Nucleus accumbens (tissue), 56 donors: ENCODE data around the gene CXCR5.
A peak's percentile ranks its signal among the peaks of the same experiment; 100 is the strongest.

Source experiments
- DNase-seq, 56 donors: peaks; one replicate each; lab custom pipeline; 2025; lab: John Stamatoyannopoulos, UW

Gene CXCR5

DNA sequence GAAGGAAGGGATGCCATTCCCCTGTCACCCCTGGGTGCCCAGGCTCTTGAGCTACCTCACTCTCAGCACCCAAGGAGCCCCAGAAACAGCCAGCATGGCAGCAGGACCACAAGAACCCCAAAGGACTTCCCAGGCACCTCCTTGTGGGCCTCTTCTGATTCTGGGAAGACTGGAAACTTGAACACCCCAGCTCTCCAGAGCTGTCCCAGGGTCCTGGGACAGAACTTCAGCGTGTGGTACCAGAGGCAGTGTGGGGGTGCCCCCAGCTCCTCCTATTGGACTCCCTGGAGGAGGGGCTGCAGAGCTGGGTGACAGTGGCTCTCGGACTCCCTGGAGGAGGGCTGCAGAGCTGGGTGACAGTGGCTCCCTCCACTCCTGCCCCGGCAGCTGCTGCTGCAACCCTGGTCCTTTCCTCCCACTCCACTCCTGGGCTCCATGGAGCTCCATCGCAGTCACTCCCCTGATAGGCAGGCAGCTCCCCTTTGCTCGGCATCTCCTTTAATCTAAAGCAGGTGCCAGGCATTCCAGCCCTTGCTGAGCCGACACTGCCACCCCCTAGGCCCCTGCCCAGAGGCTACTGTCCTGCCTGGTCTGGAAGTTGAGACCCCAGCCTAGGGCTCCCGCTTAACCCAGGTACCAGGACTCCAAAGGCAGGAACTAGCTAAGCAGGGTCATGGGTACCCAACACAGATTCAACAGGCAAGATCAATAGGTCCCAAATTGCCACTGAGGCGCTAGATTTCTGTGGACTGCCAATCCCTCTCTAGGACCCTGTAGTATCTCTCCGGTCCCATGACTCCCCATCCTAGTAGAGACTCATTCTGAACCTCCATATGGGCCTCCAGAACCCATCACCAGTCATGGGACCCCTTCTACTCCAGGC lies 39.3 kb downstream of the CXCR5 start:
- no peak for DNase-seq

DNA sequence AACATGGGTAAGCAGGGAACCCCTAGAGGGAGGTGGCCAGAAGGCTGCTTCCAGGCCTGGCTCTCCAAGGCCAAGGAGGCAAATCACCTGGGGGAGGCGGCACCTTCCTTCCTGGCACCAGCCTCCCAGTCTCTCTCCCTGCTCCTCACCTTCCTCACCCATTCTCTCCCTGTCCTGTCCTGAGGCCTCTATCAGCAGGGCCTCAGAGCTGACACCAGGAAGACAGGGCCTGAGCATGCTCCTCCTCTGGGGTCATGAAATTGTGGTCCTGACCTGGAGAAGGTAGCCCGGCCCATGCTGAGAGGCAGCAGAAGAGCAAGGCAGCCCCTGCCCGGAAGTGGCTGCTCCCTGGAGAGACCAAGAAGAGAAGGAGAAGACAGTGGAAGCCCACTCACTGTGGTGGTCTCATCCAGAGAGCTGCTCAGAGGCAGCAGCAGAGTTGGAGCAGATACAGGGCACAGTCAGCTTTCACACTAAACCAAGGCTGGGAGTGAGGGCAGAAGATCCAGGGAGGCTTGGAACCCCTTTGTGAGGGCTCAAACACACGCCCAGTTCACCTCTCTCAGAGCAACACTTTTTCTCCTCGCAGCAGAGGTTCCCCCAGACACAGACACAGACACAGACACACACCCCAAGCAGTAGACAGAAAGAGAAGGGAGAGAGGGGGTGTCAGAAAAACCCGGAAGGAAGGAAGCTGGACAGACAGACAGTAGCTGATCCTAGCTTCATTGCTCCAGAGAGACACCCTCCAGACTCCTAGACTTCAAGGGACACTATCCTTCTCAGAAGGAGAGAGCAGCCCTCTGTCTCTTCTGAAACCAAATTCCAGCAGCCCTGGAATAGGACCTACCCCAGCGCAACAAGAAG lies 40.3 kb downstream of the CXCR5 start:
- DNase-seq, result peak in 2 of 56 donors; percentile 38 to 63

- DNase-seq, result peak in 34 of 56 donors; percentile 18 to 79 (median 58)
Measured at GRCh38 chr11:118924591-118925585, 41.2 kb downstream of the CXCR5 start.

DNA sequence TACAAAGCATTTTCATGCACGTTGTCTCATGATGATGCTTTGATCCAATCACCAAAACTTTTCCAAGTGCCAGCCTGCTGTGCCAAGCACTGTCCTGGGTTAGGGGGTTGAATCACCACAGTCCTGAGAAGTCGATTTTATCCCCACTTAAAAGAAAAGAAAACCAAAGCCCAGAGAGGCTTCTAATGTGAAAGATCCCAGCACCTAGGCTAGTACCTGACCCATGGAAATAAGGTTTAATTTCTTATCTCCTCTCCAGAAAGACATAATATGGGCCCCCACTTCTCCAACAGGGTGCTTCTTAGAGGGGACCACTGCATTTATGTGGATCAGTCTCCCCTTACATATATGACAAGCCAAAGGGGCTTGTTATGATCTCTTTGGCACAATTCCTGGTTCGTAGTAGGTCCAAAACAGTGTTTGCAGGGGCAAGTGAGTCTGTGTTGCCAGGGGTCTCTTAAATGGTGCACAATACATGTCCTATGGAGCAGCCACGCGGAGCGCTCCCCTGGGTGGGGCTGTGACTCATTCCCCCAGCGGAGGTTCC lies 43.9 kb downstream of the CXCR5 start:
- no peak for DNase-seq

DNA sequence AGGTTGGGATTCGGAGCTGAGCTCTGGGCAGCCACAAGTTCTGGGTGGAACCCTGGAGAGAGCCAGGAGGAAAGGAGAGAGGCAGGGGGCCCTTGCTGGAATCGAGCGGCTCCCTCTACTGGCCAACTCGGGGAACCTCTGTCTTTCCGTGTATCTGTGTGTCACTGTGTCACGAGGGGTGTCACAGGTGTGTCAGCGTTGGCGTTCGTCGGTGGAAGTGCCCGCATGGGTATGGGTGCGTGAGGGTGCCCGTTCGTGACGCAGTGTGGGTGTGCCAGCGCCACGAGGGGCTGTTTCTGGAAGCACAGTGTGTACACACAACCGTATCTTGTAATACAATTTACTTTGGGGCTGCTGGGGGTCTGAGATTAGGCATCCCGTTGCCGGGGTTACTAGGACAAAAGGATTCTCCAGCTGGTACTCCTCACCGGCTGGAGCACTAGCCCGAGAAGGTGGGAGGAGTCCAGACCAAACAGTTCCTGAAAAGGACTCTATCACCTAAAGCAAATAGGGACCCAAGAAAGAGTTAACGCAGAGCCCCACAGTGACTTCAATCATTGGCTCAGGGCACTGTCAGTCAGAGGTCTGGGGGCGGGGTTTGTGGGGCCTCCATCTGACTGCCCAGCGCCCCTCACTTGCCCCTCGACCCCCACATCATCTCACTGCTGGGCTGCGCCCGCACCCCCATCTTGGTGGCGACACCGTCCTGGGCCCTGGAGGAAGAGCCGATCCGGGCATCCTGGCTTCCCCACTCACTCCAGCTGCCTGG lies 44.6 kb downstream of the CXCR5 start:
- DNase-seq, result peak in 55 of 56 donors; percentile 74 to 97 (median 90)

- peak in 53 of 56 donors; percentile 52 to 96 (median 82) for DNase-seq
Measured at GRCh38 chr11:118928870-118929500, 45.3 kb downstream of the CXCR5 start.

GRCh38 chr11:118929501-118930093 lies 45.9 kb downstream of the CXCR5 start:
- peak in 48 of 56 donors; percentile 53 to 92 (median 81) for DNase-seq

GRCh38 chr11:118930094-118930712 lies 46.5 kb downstream of the CXCR5 start:
- DNase-seq, result peak in 47 of 56 donors; percentile 15 to 89 (median 64)

DNA sequence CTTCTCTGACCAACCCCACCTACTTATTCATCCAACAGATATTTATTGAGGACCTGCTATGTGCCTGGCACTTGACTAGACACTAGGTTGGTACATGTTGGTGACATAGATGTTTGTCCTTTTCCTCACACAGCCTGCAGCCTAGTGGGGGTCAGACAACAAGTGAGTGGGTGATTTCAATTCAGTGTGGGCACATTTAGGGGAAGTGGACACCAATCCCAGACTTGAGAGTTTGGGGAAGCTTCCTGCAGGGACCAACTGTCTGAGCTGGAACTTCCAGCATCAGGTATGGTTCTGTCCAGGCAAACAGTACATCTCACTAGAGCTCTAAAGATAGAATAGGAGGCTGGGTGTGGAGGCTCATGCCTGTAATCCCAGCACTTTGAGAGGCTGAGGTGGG lies 47.9 kb downstream of the CXCR5 start:
- DNase-seq, result no peak

DNA sequence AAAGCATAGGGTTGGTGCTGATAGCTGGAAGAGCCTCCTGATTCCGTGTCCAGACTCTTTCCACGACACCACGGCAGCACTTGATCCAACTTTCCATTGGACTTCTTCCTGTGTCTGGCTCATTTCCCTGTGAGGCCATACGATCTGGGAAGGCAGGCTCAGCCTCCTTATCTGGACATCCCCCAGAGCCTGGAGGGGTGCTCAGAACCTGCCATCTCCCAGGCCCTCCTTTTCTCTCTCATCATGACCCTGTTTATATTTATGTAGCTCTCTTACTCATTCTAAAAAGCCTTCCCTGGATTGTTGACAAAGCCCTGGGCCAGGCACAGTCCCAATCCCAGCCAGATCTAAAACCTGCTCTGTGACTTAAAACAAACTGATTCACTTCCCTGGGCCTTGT lies 49.8 kb downstream of the CXCR5 start:
- DNase-seq, result no peak

DNA sequence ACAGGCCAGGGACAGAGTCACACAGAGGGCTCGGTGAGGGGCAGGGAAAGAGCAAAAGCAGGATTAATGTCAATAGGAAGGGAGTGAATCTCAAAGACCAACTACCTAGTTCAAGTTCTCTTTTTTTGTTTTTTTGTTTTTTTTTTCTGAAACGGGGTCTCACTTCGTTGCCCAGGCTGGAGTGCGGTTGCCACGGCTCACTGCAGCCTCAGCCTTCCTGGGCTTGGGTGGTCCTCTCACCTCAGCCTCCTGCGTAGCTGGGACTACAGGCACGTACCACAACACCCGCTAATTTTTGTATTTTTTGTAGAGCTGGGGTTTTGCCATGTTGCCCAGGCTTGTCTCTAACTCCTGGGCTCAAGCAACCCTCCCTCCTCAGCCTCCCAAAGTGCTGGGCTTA lies 51.7 kb downstream of the CXCR5 start:
- no peak for DNase-seq

GRCh38 chr11:118938491-118939403 lies 55.1 kb downstream of the CXCR5 start:
- DNase-seq, result no peak

DNA sequence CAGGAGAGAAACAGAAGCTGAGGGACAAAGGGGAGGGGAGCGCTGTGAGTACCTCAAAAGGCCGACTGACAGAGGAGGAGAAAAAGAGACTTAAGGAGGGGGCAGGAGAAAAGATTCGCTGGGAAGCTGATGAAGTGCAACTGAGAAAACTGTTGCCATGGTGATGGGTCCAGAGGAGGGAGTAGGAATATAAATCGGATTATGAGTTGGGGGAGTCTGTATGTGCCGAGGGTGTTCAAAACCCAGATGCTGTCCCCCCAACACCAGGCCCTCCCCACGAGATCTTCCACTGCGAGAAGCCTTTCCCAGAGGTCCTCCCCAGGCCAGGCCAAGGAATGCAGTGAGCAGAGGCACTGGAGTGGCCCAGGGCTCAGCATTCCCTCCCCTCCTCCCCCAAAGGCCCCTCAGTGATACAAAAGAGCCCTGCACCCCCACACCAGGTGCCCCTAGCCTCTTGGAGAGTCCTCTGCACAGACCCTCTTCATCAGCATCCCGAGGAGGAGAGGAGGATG lies 55.8 kb downstream of the CXCR5 start:
- DNase-seq, result peak in 4 of 56 donors; percentile 10 to 54 (median 28)

DNA sequence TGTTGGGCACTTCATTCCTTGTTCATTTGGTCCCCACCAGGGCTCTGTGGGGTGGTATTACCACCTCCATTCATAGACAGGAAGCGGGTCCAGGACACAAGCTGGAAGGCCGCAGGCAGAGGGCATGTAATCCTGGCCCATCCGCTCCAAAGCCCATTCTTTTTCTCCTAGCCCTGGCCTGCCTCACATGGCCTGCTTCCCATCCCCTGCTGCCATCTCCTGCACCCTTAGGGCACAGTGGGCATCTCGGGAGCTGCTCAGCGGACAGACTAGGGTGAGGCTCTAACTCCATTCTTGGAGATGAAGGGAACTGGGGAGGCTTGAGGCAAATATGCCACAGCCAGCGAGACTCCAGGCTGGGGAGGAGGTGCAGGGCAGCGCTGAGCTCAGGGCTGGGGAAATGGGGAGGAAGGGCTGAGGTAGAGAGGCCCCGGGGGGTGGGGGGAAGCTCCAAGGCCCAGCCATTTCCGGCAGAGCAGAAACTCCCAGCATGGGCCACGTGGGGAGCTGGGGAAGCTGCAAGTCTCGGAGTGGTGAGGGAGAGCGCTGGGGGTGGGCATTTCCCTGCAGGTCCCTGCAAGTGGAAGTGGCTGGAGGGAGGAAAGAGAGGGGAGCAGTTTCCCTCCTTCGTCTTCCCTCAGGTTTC lies 56.4 kb downstream of the CXCR5 start:
- DNase-seq, result peak in 7 of 56 donors; percentile 25 to 55 (median 37)

GRCh38 chr11:118947091-118947490 lies 63.4 kb downstream of the CXCR5 start:
- no peak for DNase-seq
